Measurements from ENCODE around the gene NUDT7. TPM values are rescaled to one million over a fixed set of nuclear protein-coding genes. Genes with fewer than 3 reads are reported as not detected.

The NUDT7 gene
- total RNA-seq, 4 donors from 2014 or later: 7.6 to 16.1 (median 12.8) TPM

DNA sequence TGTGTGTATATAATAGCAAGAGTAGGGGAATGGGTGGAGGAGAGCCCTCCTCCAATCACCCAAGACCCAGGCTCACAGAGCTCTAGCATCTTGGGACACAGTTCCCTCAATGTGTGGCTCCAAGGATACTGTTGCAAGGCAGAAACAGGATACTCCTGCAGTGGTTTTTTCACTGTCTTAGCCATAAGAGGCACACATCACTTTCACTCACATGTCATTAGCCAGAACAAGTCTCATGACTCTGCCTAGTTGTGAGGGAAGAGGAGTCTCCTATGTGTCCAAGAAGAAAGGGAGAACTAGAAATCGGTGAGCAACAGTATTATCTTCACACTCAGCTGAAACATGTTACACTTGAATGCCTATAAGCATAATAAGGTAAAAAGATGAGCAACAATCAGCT, 11.1 kb upstream of the NUDT7 start:
- TF ChIP-seq POLR2AphosphoS5 (IDR thresholded peaks at IDR 0.05): no peak
- TF ChIP-seq, protein P1, sequence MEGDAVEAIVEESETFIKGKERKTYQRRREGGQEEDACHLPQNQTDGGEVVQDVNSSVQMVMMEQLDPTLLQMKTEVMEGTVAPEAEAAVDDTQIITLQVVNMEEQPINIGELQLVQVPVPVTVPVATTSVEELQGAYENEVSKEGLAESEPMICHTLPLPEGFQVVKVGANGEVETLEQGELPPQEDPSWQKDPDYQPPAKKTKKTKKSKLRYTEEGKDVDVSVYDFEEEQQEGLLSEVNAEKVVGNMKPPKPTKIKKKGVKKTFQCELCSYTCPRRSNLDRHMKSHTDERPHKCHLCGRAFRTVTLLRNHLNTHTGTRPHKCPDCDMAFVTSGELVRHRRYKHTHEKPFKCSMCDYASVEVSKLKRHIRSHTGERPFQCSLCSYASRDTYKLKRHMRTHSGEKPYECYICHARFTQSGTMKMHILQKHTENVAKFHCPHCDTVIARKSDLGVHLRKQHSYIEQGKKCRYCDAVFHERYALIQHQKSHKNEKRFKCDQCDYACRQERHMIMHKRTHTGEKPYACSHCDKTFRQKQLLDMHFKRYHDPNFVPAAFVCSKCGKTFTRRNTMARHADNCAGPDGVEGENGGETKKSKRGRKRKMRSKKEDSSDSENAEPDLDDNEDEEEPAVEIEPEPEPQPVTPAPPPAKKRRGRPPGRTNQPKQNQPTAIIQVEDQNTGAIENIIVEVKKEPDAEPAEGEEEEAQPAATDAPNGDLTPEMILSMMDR (IDR thresholded peaks at IDR 0.05): no peak
- TF ChIP-seq POLR2A (IDR thresholded peaks at IDR 0.05): no peak
- TF ChIP-seq EP300 (IDR thresholded peaks at IDR 0.05): no peak
- no peak overlapping the region for H3K4me3 ChIP-seq
- no peak for DNase-seq (ENCODE audit: low spot score in 2 of 2)
- H3K9me3 ChIP-seq: no peaks in the 10 kb centered on the region
- peaks cover 3% of the 10 kb centered on the region for H3K27me3 ChIP-seq
- H3K36me3 ChIP-seq: no peaks in the 10 kb centered on the region
- H3K4me1 ChIP-seq: no peaks in the 10 kb centered on the region
- WGBS: 90% methylated on average over 1 of the region's 1 CpG
- no peak overlapping the region for H3K27ac ChIP-seq

DNA sequence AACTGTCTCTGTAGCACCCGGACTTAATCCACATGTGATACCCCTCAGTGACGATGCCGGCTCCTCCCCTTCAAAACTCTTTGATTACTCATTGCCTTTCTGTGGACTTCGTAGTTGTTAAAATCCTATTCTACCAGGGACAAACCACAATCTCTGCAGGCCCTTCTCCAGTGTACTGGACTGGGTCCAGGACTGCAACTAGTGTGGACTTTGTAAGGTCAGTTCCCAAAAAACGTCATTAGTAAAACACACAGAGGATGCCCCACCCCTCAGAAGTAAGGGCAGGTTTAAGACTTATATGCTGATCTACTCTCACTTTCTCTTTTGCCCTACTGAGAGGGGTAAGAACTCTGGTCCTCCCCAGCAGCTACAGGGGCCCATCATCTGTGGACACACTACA, 10.5 kb upstream of the NUDT7 start:
- no peak for DNase-seq (ENCODE audit: low spot score in 2 of 2)
- Histone ChIP-seq H3K9me3 (no peaks in the 10 kb centered on the region), H3K4me3 (no peak overlapping the region), H3K27me3 (peaks cover 3% of the 10 kb centered on the region), H3K36me3 (no peaks in the 10 kb centered on the region), H3K4me1 (no peaks in the 10 kb centered on the region), H3K27ac (no peak overlapping the region)
- TF ChIP-seq EP300 (IDR thresholded peaks at IDR 0.05) (no peak), POLR2A (IDR thresholded peaks at IDR 0.05) (no peak), POLR2AphosphoS5 (IDR thresholded peaks at IDR 0.05) (no peak)
- TF ChIP-seq, protein P1 (IDR thresholded peaks at IDR 0.05): no peak
- 63% methylated on average over 5 of the region's 5 CpGs for WGBS

- TF ChIP-seq, protein P1 (IDR thresholded peaks at IDR 0.05): no peak
- TF ChIP-seq POLR2A (IDR thresholded peaks at IDR 0.05) (no peak), EP300 (IDR thresholded peaks at IDR 0.05) (no peak), POLR2AphosphoS5 (IDR thresholded peaks at IDR 0.05) (no peak)
- H3K4me3 ChIP-seq: no peak overlapping the region
- DNase-seq (ENCODE audit: low spot score in 2 of 2): no peak
These were observed 7.2 kb upstream of the NUDT7 start for GRCh38 chr16:77715145-77715544.

DNA sequence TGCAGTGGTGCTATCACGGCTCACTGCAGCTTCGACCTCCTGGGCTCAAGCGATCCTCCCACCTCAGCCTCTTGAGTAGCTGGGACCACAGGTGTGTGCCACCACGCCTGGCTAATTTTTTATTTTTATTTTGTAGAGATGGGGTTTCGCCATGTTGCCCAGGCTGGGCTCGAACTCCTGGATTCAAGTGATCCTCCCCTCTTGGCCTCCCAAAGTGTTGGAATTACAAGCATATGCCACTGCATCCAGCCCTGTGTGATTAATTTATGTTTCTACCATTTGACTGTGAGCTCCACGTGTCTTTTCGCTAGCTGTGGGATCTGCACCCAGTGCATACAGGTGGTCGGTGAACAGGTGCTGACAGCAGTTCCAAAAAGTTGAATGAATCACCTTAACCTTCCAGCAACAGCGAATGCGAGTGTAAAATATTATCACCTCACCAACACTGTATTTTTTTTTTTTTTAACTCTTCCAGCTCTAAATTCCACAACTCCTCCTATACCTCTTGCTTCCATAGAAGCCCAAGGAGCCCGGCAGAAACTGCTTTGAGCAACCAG, 484 bp upstream of the NUDT7 start:
- H3K36me3 ChIP-seq: no peaks in the 10 kb centered on the region
- WGBS: 54% methylated on average over 12 of the region's 12 CpGs
- peak overlapping the region; percentile 90 for H3K4me3 ChIP-seq
- H3K27ac ChIP-seq: no peak overlapping the region
- TF ChIP-seq EP300 (IDR thresholded peaks at IDR 0.05): no peak
- no peak for TF ChIP-seq POLR2A (IDR thresholded peaks at IDR 0.05)
- TF ChIP-seq POLR2AphosphoS5 (IDR thresholded peaks at IDR 0.05): no peak
- TF ChIP-seq, protein P1 (IDR thresholded peaks at IDR 0.05): no peak
- no peaks in the 10 kb centered on the region for H3K27me3 ChIP-seq
- no peaks in the 10 kb centered on the region for H3K9me3 ChIP-seq
- no peak for DNase-seq (ENCODE audit: low spot score in 2 of 2)
- peaks cover 16% of the 10 kb centered on the region for H3K4me1 ChIP-seq

More at GRCh38 chr16:77715145-77715544, 7.2 kb upstream of the NUDT7 start:
- Histone ChIP-seq H3K27me3 (peaks cover under 1% of the 10 kb centered on the region), H3K27ac (no peak overlapping the region), H3K9me3 (no peaks in the 10 kb centered on the region), H3K4me1 (no peaks in the 10 kb centered on the region), H3K36me3 (no peaks in the 10 kb centered on the region)
- WGBS: 86% methylated on average over 5 of the region's 5 CpGs

GRCh38 chr16:77723108-77723514, 797 bp downstream of the NUDT7 start:
- peaks cover 16% of the 10 kb centered on the region for H3K4me1 ChIP-seq
- no peaks in the 10 kb centered on the region for H3K27me3 ChIP-seq
- no peaks in the 10 kb centered on the region for H3K36me3 ChIP-seq
- peak overlapping the region; percentile 83 for H3K27ac ChIP-seq
- peak overlapping the region; percentile 90 for H3K4me3 ChIP-seq
- TF ChIP-seq POLR2A (IDR thresholded peaks at IDR 0.05) (no peak), POLR2AphosphoS5 (IDR thresholded peaks at IDR 0.05) (no peak), EP300 (IDR thresholded peaks at IDR 0.05) (no peak)
- TF ChIP-seq, protein P1 (IDR thresholded peaks at IDR 0.05): no peak
- H3K9me3 ChIP-seq: no peaks in the 10 kb centered on the region
- no peak for DNase-seq (ENCODE audit: low spot score in 2 of 2)
- WGBS: 2% methylated on average over 5 of the region's 5 CpGs

Measured in suprapubic skin (tissue), 4 donors.